ENCODE data around the gene GLIS1. TPM values are rescaled to one million over a fixed set of nuclear protein-coding genes. Genes with fewer than 3 reads are reported as not detected.

Gene GLIS1
- total and polyA plus RNA-seq, 7 donors: 0.03 to 0.40 (median 0.15) TPM

DNA sequence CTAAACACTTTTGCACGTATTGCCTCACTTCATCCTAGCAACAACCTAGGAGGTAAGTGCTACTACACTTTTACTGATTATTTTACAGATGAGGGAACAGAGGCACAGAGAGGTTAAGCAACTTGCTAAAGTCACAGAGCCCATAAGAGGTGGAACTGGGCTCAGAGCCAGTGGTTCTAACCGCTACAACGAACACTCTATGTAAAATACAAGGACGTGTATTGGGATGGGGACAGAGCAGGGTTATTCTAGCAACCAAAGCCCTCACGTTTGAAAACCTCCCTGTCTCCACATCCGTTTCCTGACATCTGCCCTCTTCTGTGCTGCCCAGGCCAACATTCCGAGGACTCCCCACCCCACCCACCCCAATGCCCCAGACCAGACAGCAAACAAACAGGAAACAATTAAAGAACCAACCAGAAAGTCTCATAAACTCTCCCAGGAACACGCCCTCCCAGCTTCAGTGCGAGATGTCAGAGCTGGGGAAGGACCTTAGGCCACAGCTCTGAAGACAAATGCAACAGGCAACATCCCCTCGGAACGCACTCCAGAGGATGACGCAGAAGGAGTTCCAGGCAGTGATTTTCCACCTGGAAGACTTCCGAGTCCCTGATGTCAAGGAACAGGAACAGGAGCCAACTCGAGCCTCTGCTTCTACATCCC, 41.1 kb downstream of the GLIS1 start:
- no peak overlapping the region for H3K4me3 ChIP-seq
- H3K27ac ChIP-seq: no peak overlapping the region
- peaks cover 0 to 10% (median 4%) of the 10 kb centered on the region in 3 donors for H3K27me3 ChIP-seq (ENCODE audit: insufficient read depth in 3 of 3, low read length in 2 of 3)
- DNase-seq (no peak), ATAC-seq (no peak)
- H3K9me3 ChIP-seq: no peaks in the 10 kb centered on the region
- WGBS, 3 donors: 29 to 38% (median 37%) methylated on average over 14 of the region's 14 CpGs
- TF ChIP-seq, protein P1, sequence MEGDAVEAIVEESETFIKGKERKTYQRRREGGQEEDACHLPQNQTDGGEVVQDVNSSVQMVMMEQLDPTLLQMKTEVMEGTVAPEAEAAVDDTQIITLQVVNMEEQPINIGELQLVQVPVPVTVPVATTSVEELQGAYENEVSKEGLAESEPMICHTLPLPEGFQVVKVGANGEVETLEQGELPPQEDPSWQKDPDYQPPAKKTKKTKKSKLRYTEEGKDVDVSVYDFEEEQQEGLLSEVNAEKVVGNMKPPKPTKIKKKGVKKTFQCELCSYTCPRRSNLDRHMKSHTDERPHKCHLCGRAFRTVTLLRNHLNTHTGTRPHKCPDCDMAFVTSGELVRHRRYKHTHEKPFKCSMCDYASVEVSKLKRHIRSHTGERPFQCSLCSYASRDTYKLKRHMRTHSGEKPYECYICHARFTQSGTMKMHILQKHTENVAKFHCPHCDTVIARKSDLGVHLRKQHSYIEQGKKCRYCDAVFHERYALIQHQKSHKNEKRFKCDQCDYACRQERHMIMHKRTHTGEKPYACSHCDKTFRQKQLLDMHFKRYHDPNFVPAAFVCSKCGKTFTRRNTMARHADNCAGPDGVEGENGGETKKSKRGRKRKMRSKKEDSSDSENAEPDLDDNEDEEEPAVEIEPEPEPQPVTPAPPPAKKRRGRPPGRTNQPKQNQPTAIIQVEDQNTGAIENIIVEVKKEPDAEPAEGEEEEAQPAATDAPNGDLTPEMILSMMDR (IDR thresholded peaks at IDR 0.05): no peak
- intact Hi-C loops (cut with DNase I): no loop called here
- no peaks in the 10 kb centered on the region for H3K36me3 ChIP-seq (ENCODE audit: insufficient read depth in 1 of 2, low read depth in 1 of 2)
- no peaks in the 10 kb centered on the region for H3K4me1 ChIP-seq

DNA sequence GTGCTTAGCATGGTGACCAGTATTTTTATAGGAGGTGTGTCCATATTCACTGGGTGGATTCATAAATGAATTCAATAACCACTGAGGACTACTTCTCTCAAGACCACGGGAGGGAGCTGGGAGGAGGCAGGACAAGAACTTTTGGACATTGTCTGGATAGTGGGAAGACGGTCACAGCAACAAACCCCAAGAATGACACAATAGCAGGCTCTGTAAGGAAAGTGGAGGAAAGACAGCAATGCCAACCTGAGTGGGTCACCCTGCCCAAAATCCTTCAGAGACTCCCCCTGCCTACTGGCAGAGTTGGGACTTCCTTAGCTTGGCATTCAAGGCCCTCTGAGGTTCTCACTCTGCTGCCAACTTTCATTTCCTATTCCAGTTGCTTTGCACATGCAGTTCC, 42.0 kb downstream of the GLIS1 start:
- no peak for DNase-seq
- Histone ChIP-seq H3K4me1 (no peaks in the 10 kb centered on the region), H3K27ac (no peak overlapping the region), H3K4me3 (no peak overlapping the region), H3K36me3 (ENCODE audit: insufficient read depth in 1 of 2, low read depth in 1 of 2) (no peaks in the 10 kb centered on the region), H3K27me3 (ENCODE audit: insufficient read depth in 3 of 3, low read length in 2 of 3) (peaks cover 0 to 10% (median 4%) of the 10 kb centered on the region in 3 donors), H3K9me3 (no peaks in the 10 kb centered on the region)
- WGBS, 3 donors: 81 to 86% (median 83%) methylated on average over 2 of the region's 2 CpGs
- no peak for ATAC-seq
- intact Hi-C loops (cut with DNase I): no loop called here
- TF ChIP-seq, protein P1 (IDR thresholded peaks at IDR 0.05): no peak

DNA sequence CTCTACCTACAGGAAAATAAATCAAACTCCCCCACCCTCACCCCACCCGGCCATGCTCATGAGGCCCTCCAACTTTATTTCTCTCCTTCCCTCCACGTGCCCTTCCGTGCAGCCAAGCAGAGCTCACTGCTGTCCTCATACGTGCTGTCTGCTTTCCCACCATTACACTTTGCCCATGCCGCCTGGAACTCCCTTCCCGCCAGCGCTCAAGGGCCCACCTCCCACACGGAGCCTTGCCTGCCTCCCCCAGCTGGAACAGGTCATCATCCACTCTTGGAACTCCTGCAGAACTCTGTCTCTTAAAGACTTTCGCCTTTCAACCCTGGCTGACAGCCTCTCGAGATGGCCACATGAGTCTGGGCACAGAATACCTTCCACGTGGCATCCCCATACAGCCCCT, 42.4 kb downstream of the GLIS1 start:
- H3K27me3 ChIP-seq (ENCODE audit: insufficient read depth in 3 of 3, low read length in 2 of 3): peaks cover 0 to 10% (median 4%) of the 10 kb centered on the region in 3 donors
- H3K4me1 ChIP-seq: no peaks in the 10 kb centered on the region
- ATAC-seq (no peak), DNase-seq (no peak)
- H3K9me3 ChIP-seq: no peaks in the 10 kb centered on the region
- no peaks in the 10 kb centered on the region for H3K36me3 ChIP-seq (ENCODE audit: insufficient read depth in 1 of 2, low read depth in 1 of 2)
- TF ChIP-seq, protein P1 (IDR thresholded peaks at IDR 0.05): no peak
- intact Hi-C loops (cut with DNase I): no loop called here
- H3K4me3 ChIP-seq: no peak overlapping the region
- H3K27ac ChIP-seq: no peak overlapping the region
- 76 to 80% (median 79%) methylated on average over 11 of the region's 11 CpGs for WGBS, 3 donors

DNA sequence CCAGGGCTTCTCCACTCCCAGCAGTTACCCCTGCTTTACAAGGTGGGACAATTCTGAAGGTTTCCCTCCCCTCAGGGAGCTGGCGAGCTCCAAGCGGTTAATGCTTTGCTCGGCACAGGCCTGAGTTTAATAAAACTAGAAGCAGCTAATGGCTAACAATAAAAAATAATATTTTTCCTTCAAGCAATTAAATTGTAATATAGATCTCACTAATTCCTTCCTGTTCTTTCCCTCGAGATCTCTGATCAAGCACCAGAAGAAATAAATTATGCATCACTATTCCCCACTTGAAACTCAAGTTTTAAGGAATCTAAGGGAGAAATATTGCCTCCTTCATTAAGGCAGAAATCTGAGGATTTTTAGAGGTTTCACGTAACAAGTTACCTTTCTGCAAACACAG, 42.9 kb downstream of the GLIS1 start:
- no peak for DNase-seq
- Histone ChIP-seq H3K27ac (no peak overlapping the region), H3K9me3 (no peaks in the 10 kb centered on the region), H3K4me3 (no peak overlapping the region), H3K36me3 (ENCODE audit: insufficient read depth in 1 of 2, low read depth in 1 of 2) (no peaks in the 10 kb centered on the region), H3K4me1 (no peaks in the 10 kb centered on the region), H3K27me3 (ENCODE audit: insufficient read depth in 3 of 3, low read length in 2 of 3) (peaks cover 0 to 5% (median 2%) of the 10 kb centered on the region in 3 donors)
- TF ChIP-seq, protein P1 (IDR thresholded peaks at IDR 0.05): no peak
- no peak for ATAC-seq
- intact Hi-C loops (cut with DNase I): no loop called here
- 84 to 90% (median 86%) methylated on average over 5 of the region's 5 CpGs for WGBS, 3 donors

DNA sequence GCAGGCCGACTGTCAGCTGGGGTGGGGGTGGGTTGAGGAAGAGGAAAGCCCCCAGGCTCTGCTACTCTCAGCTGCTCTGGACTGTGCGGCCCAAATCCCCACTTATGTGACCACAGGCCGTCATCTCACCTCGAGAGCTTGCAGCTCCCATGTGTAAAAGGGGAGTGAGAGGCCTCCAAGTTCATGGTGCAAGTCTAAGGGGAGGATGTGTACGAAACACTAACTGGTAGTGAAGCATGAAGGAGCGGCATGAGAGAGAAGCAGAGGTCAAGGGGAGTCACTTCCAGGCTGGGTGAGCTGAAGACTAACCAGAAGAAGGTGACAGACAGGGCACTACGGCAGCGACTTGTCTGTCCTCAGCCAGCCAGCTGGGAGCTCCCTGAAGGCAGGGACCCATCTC, 43.8 kb downstream of the GLIS1 start:
- no peaks in the 10 kb centered on the region for H3K36me3 ChIP-seq (ENCODE audit: insufficient read depth in 1 of 2, low read depth in 1 of 2)

More for the DNA sequence above, 43.8 kb downstream of the GLIS1 start:
- no peak for ATAC-seq
- no peak overlapping the region for H3K27ac ChIP-seq
- H3K4me3 ChIP-seq: no peak overlapping the region
- intact Hi-C loops (cut with DNase I): no loop called here
- H3K4me1 ChIP-seq: no peaks in the 10 kb centered on the region
- TF ChIP-seq, protein P1 (IDR thresholded peaks at IDR 0.05): no peak
- H3K27me3 ChIP-seq (ENCODE audit: insufficient read depth in 3 of 3, low read length in 2 of 3): peaks cover 0 to 3% (median 2%) of the 10 kb centered on the region in 3 donors
- DNase-seq: no peak
- 77 to 87% (median 78%) methylated on average over 8 of the region's 8 CpGs for WGBS, 3 donors
- H3K9me3 ChIP-seq: no peaks in the 10 kb centered on the region
